ENCODE data around the gene AKAIN1. TPM values are rescaled to one million over a fixed set of nuclear protein-coding genes. Genes with fewer than 3 reads are reported as not detected.

The AKAIN1 gene
- polyA plus RNA-seq, 1 donor from 2014 or later: not detected

DNA sequence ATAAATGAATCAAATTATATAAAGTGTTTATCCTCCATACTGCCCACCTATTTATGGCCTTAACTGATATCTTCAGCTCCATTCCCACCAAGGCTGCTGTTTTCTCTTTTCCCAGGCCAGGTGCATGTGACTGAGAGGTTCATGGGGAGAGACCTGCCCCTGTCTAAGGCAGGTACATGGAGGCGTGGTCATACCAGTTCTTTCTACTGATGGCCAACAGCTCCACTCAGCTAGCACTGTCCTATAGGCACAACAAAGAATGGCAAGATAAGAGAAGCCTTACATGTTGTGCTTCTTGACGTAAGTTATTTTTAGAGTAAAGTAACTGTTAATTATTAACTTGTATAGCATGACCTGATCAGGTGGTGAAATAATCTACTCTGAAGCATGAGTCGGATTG, 16.8 kb downstream of the AKAIN1 start:
- Histone ChIP-seq H3K79me2 (replicated peaks; ENCODE audit: insufficient read depth, low read length) (no peaks in the 10 kb centered on the region), H3K9me2 (ENCODE audit: insufficient read depth, low read length) (no peaks in the 10 kb centered on the region), H3K4me3 (ENCODE audit: low read length) (no peak overlapping the region), H3K27ac (ENCODE audit: low read length) (no peak overlapping the region), H3K9ac (ENCODE audit: low read length) (no peak overlapping the region), H3K9me3 (ENCODE audit: low read length) (no peaks in the 10 kb centered on the region), H3K36me3 (ENCODE audit: insufficient read depth, low read length) (no peaks in the 10 kb centered on the region), H3K27me3 (ENCODE audit: insufficient read depth, low read depth, low read length) (no peaks in the 10 kb centered on the region), H3K4me2 (ENCODE audit: low read length) (no peak overlapping the region), H4K20me1 (ENCODE audit: insufficient read depth) (no peaks in the 10 kb centered on the region), H3F3A (ENCODE audit: insufficient read depth, low read length, poor library complexity, severe bottlenecking) (no peaks in the 10 kb centered on the region), H2AFZ (ENCODE audit: low read depth, low read length) (no peak overlapping the region)
- no peak for TF ChIP-seq REST (IDR thresholded peaks at IDR 0.05; ENCODE audit: borderline replicate concordance)
- no peak for TF ChIP-seq MXI1 (conservative IDR thresholded peaks at IDR 0.05; ENCODE audit: poor library complexity, severe bottlenecking)
- TF ChIP-seq POLR2AphosphoS5 (IDR thresholded peaks at IDR 0.05): no peak
- no peak for TF ChIP-seq TAF1 (IDR thresholded peaks at IDR 0.05; ENCODE audit: low read depth)
- no peak for TF ChIP-seq RAD21 (conservative IDR thresholded peaks at IDR 0.05)
- no peak for TF ChIP-seq EP300 (conservative IDR thresholded peaks at IDR 0.05; ENCODE audit: poor library complexity, severe bottlenecking)
- no peak for TF ChIP-seq SMC3 (conservative IDR thresholded peaks at IDR 0.05; ENCODE audit: poor library complexity)
- no peak for TF ChIP-seq EZH2 (IDR thresholded peaks at IDR 0.05; ENCODE audit: borderline replicate concordance, insufficient read depth, low read length, poor library complexity, severe bottlenecking)
- TF ChIP-seq, protein P1, sequence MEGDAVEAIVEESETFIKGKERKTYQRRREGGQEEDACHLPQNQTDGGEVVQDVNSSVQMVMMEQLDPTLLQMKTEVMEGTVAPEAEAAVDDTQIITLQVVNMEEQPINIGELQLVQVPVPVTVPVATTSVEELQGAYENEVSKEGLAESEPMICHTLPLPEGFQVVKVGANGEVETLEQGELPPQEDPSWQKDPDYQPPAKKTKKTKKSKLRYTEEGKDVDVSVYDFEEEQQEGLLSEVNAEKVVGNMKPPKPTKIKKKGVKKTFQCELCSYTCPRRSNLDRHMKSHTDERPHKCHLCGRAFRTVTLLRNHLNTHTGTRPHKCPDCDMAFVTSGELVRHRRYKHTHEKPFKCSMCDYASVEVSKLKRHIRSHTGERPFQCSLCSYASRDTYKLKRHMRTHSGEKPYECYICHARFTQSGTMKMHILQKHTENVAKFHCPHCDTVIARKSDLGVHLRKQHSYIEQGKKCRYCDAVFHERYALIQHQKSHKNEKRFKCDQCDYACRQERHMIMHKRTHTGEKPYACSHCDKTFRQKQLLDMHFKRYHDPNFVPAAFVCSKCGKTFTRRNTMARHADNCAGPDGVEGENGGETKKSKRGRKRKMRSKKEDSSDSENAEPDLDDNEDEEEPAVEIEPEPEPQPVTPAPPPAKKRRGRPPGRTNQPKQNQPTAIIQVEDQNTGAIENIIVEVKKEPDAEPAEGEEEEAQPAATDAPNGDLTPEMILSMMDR (IDR thresholded peaks at IDR 0.05; ENCODE audit: poor library complexity, severe bottlenecking): no peak

DNA sequence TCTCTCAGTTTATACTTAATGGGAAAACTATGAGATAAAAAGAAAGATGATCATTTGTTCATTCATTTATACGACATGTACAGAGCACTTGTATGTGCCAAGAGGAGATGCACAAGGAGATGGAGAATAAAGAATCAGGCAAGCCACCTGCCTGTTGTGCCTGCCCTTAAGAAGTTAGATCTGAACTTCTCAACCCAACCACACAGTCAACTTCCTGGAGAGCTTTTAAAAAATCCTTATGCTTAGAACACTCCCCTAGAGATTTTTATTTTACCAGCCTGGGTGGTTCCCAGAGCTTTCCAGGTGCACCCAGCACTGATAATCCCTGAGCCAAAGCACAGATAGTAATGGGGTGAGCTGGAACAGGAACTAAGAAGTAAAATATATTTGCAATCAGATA, 18.5 kb downstream of the AKAIN1 start:
- Histone ChIP-seq H3K9me2 (ENCODE audit: insufficient read depth, low read length) (no peaks in the 10 kb centered on the region), H4K20me1 (ENCODE audit: insufficient read depth) (no peaks in the 10 kb centered on the region), H3F3A (ENCODE audit: insufficient read depth, low read length, poor library complexity, severe bottlenecking) (no peaks in the 10 kb centered on the region), H3K9ac (ENCODE audit: low read length) (no peak overlapping the region), H3K9me3 (ENCODE audit: low read length) (no peaks in the 10 kb centered on the region), H2AFZ (ENCODE audit: low read depth, low read length) (no peak overlapping the region), H3K36me3 (ENCODE audit: insufficient read depth, low read length) (no peaks in the 10 kb centered on the region), H3K4me2 (ENCODE audit: low read length) (no peak overlapping the region), H3K27ac (ENCODE audit: low read length) (no peak overlapping the region), H3K27me3 (ENCODE audit: insufficient read depth, low read depth, low read length) (no peaks in the 10 kb centered on the region), H3K4me3 (ENCODE audit: low read length) (no peak overlapping the region), H3K79me2 (replicated peaks; ENCODE audit: insufficient read depth, low read length) (no peaks in the 10 kb centered on the region)
- TF ChIP-seq SMC3 (conservative IDR thresholded peaks at IDR 0.05; ENCODE audit: poor library complexity): no peak
- TF ChIP-seq RAD21 (conservative IDR thresholded peaks at IDR 0.05): no peak
- no peak for TF ChIP-seq REST (IDR thresholded peaks at IDR 0.05; ENCODE audit: borderline replicate concordance)
- no peak for TF ChIP-seq EP300 (conservative IDR thresholded peaks at IDR 0.05; ENCODE audit: poor library complexity, severe bottlenecking)
- no peak for TF ChIP-seq TAF1 (IDR thresholded peaks at IDR 0.05; ENCODE audit: low read depth)
- no peak for TF ChIP-seq POLR2AphosphoS5 (IDR thresholded peaks at IDR 0.05)
- TF ChIP-seq EZH2 (IDR thresholded peaks at IDR 0.05; ENCODE audit: borderline replicate concordance, insufficient read depth, low read length, poor library complexity, severe bottlenecking): no peak
- TF ChIP-seq, protein P1 (IDR thresholded peaks at IDR 0.05; ENCODE audit: poor library complexity, severe bottlenecking): no peak
- no peak for TF ChIP-seq MXI1 (conservative IDR thresholded peaks at IDR 0.05; ENCODE audit: poor library complexity, severe bottlenecking)
